Cerebellar nuclear complex (tissue), 1 donor: ENCODE measurements around the gene LCA5.
"Not testable (repeated sequence)": the region's sequence is repeated elsewhere in the genome, so short reads cannot be mapped to it uniquely, and the experiment has no call there.

Experiments used
- DNase-seq, 2 experiments: peaks; one replicate each; lab custom pipeline; 2025; lab: John Stamatoyannopoulos, UW

Gene LCA5

GRCh38 chr6:79538106-79538971 lies 1.1 kb upstream of the LCA5 start:
- DNase-seq: no peak

- no peak for DNase-seq
Observed at GRCh38 chr6:79536585-79536953, 661 bp downstream of the LCA5 start.

GRCh38 chr6:79529567-79529966 lies 7.7 kb downstream of the LCA5 start:
- not testable (repeated sequence) for DNase-seq

GRCh38 chr6:79526897-79527296 lies 10.3 kb downstream of the LCA5 start:
- DNase-seq: no peak

- DNase-seq: no peak
Observed at GRCh38 chr6:79525272-79526100, 11.7 kb downstream of the LCA5 start.

- DNase-seq: no peak
Observed at GRCh38 chr6:79524065-79524464, 13.2 kb downstream of the LCA5 start.

- no peak for DNase-seq
Observed at GRCh38 chr6:79522609-79523008, 14.6 kb downstream of the LCA5 start.

GRCh38 chr6:79520534-79520933 lies 16.7 kb downstream of the LCA5 start:
- no peak for DNase-seq

GRCh38 chr6:79518842-79519241 lies 18.4 kb downstream of the LCA5 start:
- DNase-seq: no peak

GRCh38 chr6:79515436-79515835 lies 21.8 kb downstream of the LCA5 start:
- no peak for DNase-seq

GRCh38 chr6:79513111-79513510 lies 24.1 kb downstream of the LCA5 start:
- no peak for DNase-seq

- no peak for DNase-seq
Observed at GRCh38 chr6:79512014-79512413, 25.2 kb downstream of the LCA5 start.

- no peak for DNase-seq
Observed at GRCh38 chr6:79510707-79511106, 26.5 kb downstream of the LCA5 start.

- DNase-seq: no peak
Observed at GRCh38 chr6:79506251-79506650, 31.0 kb downstream of the LCA5 start.

- no peak for DNase-seq
Observed at GRCh38 chr6:79504372-79504771, 32.9 kb downstream of the LCA5 start.

- no peak for DNase-seq
Observed at GRCh38 chr6:79498842-79499241, 38.4 kb downstream of the LCA5 start.

- no peak for DNase-seq
Observed at GRCh38 chr6:79495246-79495645, 42.0 kb downstream of the LCA5 start.

- no peak for DNase-seq
Observed at GRCh38 chr6:79494841-79495240, 42.4 kb downstream of the LCA5 start.

GRCh38 chr6:79470728-79471127 lies 66.5 kb downstream of the LCA5 start:
- DNase-seq: no peak

GRCh38 chr6:79469376-79470246 lies 67.6 kb downstream of the LCA5 start:
- no peak for DNase-seq

- no peak for DNase-seq
Observed at GRCh38 chr6:79468587-79468986, 68.6 kb downstream of the LCA5 start.

- no peak for DNase-seq
Observed at GRCh38 chr6:79468116-79468515, 69.1 kb downstream of the LCA5 start.
